ENCODE results near the gene POLR3A.
"Not testable (repeated sequence)": the region's sequence is repeated elsewhere in the genome, so short reads cannot be mapped to it uniquely, and the experiment has no call there.

The POLR3A gene

GRCh38 chr10:78019264-78019663, 10.1 kb downstream of the POLR3A start:
- no peak for DNase-seq (ENCODE audit: low spot score)

GRCh38 chr10:78017856-78018255, 11.5 kb downstream of the POLR3A start:
- no peak for DNase-seq (ENCODE audit: low spot score)

GRCh38 chr10:78015546-78015945, 13.8 kb downstream of the POLR3A start:
- no peak for DNase-seq (ENCODE audit: low spot score)

GRCh38 chr10:78013564-78013963, 15.8 kb downstream of the POLR3A start:
- no peak for DNase-seq (ENCODE audit: low spot score)

GRCh38 chr10:78011065-78011464, 18.2 kb downstream of the POLR3A start:
- no peak for DNase-seq (ENCODE audit: low spot score)

- DNase-seq (ENCODE audit: low spot score), result no peak
Observed at GRCh38 chr10:78010278-78010677, 19.0 kb downstream of the POLR3A start.

- DNase-seq (ENCODE audit: low spot score), result no peak
Observed at GRCh38 chr10:78009662-78010061, 19.7 kb downstream of the POLR3A start.

GRCh38 chr10:78007172-78007571, 22.1 kb downstream of the POLR3A start:
- no peak for DNase-seq (ENCODE audit: low spot score)

GRCh38 chr10:78004215-78005026, 24.9 kb downstream of the POLR3A start:
- no peak for DNase-seq (ENCODE audit: low spot score)

GRCh38 chr10:78002541-78003288, 26.6 kb downstream of the POLR3A start:
- no peak for DNase-seq (ENCODE audit: low spot score)

GRCh38 chr10:78000956-78001472, 28.3 kb downstream of the POLR3A start:
- no peak for DNase-seq (ENCODE audit: low spot score)

- DNase-seq (ENCODE audit: low spot score), result no peak
Observed at GRCh38 chr10:78000206-78000605, 29.1 kb downstream of the POLR3A start.

GRCh38 chr10:77998780-77999179, 30.5 kb downstream of the POLR3A start:
- DNase-seq (ENCODE audit: low spot score), result not testable (repeated sequence)

- DNase-seq (ENCODE audit: low spot score), result no peak
Observed at GRCh38 chr10:77993620-77994019, 35.7 kb downstream of the POLR3A start.

- no peak for DNase-seq (ENCODE audit: low spot score)
Observed at GRCh38 chr10:77989081-77989724, 40.1 kb downstream of the POLR3A start.

- DNase-seq (ENCODE audit: low spot score), result no peak
Observed at GRCh38 chr10:77987671-77988255, 41.6 kb downstream of the POLR3A start.

GRCh38 chr10:77984986-77985385, 44.3 kb downstream of the POLR3A start:
- DNase-seq (ENCODE audit: low spot score), result no peak

GRCh38 chr10:77983384-77984341, 45.7 kb downstream of the POLR3A start:
- no peak for DNase-seq (ENCODE audit: low spot score)

GRCh38 chr10:77981281-77981680, 48.0 kb downstream of the POLR3A start:
- DNase-seq (ENCODE audit: low spot score), result no peak

- no peak for DNase-seq (ENCODE audit: low spot score)
Observed at GRCh38 chr10:77979221-77979620, 50.1 kb downstream of the POLR3A start.

GRCh38 chr10:77978360-77978759, 51.0 kb downstream of the POLR3A start:
- no peak for DNase-seq (ENCODE audit: low spot score)
